H1 (cell line): ENCODE measurements around the gene CNNM2.

Source experiments
- GABPA ChIP-seq: IDR thresholded peaks from 2 replicates; pipeline ENCODE4 v1.6.1; 2011; ENCODE audit warnings: mild to moderate bottlenecking, low read length, moderate library complexity, borderline replicate concordance; ENCODE audit not compliant: insufficient read depth
- POLR2AphosphoS5 ChIP-seq: IDR thresholded peaks from 2 replicates; pipeline ENCODE4 v1.6.1; 2011; ENCODE audit warnings: low read depth, low read length
- RAD21 ChIP-seq, 2 experiments: IDR thresholded peaks in 1 of 2; conservative IDR thresholded peaks in 1 of 2; 2 replicates each; pipeline ENCODE4 v1.6.1; 2011; ENCODE audit warnings: low read depth in 2 of 2, low read length in 2 of 2, improper control_type of control experiment in 1 of 2, inconsistent platforms in 1 of 2, mild to moderate bottlenecking in 1 of 2, moderate library complexity in 1 of 2
- TF ChIP-seq, protein P1 (sequence below), 3 experiments: IDR thresholded peaks; 1 replicate in 2 of 3; 2 replicates in 1 of 3; pipeline versions ENCODE4 v1.5.1 to v1.6.1; 2011; ENCODE audit warnings: low read length in 3 of 3, mild to moderate bottlenecking in 3 of 3, inconsistent platforms in 2 of 3, low read depth in 1 of 3, moderate library complexity in 1 of 3; ENCODE audit not compliant: insufficient read depth in 1 of 3; ENCODE audit errors: control extremely low read depth in 1 of 3
- TF ChIP-seq, protein P2 (sequence below): IDR thresholded peaks from 2 replicates; pipeline ENCODE4 v1.6.1; 2011; ENCODE audit warnings: low read depth, mild to moderate bottlenecking, low read length; ENCODE audit not compliant: insufficient read depth

DNA sequence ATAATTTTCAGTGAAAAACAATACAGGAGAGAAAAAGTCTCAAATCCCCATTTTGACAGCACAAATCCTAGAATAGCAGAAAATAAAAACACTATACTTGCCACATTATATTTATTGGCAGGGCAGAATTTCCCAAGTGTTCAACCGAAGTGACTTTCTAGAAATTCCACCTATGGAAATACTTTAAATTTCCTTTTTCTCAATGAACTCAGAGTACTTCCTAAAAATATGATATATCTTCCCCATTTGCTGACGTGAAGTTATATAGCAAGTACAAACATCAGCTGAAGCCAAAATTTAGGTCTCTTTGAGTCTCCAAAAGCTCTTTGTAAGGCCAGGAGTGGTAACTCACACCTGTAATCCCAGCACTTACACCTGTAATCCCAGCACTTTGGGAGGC is 191.7 kb downstream of the CNNM2 start:
- TF ChIP-seq POLR2AphosphoS5 (no peak), GABPA (no peak), RAD21 (IDR thresholded peaks at IDR 0.05 in 1 of 2, conservative IDR thresholded peaks at IDR 0.05 in 1 of 2; ENCODE audit: low read depth in 2 of 2, low read length in 2 of 2) (no peak)
- TF ChIP-seq, protein P1, sequence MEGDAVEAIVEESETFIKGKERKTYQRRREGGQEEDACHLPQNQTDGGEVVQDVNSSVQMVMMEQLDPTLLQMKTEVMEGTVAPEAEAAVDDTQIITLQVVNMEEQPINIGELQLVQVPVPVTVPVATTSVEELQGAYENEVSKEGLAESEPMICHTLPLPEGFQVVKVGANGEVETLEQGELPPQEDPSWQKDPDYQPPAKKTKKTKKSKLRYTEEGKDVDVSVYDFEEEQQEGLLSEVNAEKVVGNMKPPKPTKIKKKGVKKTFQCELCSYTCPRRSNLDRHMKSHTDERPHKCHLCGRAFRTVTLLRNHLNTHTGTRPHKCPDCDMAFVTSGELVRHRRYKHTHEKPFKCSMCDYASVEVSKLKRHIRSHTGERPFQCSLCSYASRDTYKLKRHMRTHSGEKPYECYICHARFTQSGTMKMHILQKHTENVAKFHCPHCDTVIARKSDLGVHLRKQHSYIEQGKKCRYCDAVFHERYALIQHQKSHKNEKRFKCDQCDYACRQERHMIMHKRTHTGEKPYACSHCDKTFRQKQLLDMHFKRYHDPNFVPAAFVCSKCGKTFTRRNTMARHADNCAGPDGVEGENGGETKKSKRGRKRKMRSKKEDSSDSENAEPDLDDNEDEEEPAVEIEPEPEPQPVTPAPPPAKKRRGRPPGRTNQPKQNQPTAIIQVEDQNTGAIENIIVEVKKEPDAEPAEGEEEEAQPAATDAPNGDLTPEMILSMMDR (IDR thresholded peaks at IDR 0.05; ENCODE audit: control extremely low read depth in 1 of 3, insufficient read depth in 1 of 3, low read depth in 1 of 3, low read length in 3 of 3) = no peak
- TF ChIP-seq, protein P2, sequence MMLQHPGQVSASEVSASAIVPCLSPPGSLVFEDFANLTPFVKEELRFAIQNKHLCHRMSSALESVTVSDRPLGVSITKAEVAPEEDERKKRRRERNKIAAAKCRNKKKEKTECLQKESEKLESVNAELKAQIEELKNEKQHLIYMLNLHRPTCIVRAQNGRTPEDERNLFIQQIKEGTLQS = no peak
